Type B pancreatic cell (in vitro differentiated cells): ENCODE data around the gene CD99. TPM values are rescaled to one million over a fixed set of nuclear protein-coding genes. Genes with fewer than 3 reads are reported as not detected.
A peak's percentile ranks its signal among the peaks of the same experiment; 100 is the strongest.

Experiments used
- DNase-seq: peaks from one replicate; pipeline ENCODE4 v3.0.0; 2021; ENCODE audit warnings: mixed read lengths; ENCODE audit not compliant: unreplicated experiment; ENCODE audit errors: extremely low spot score
- H3K27ac Mint-ChIP-seq: 2 replicates; pipeline ENCODE4 v1.8.0; 2021; ENCODE audit warnings: mild to moderate bottlenecking, mixed read lengths
- H3K27me3 Mint-ChIP-seq: 2 replicates; pipeline ENCODE4 v1.8.0; 2021; ENCODE audit warnings: mixed read lengths
- H3K36me3 Mint-ChIP-seq: 2 replicates; pipeline ENCODE4 v1.8.0; 2021; ENCODE audit warnings: mixed read lengths
- H3K4me1 Mint-ChIP-seq: one replicate; pipeline ENCODE4 v1.8.0; 2021; ENCODE audit warnings: mixed read lengths; ENCODE audit not compliant: unreplicated experiment
- H3K4me3 Mint-ChIP-seq: 2 replicates; pipeline ENCODE4 v1.8.0; 2021; ENCODE audit warnings: mild to moderate bottlenecking, mixed read lengths
- H3K9me3 Mint-ChIP-seq: 2 replicates; pipeline ENCODE4 v1.8.0; 2021; ENCODE audit warnings: mixed read lengths
- CTCF ChIP-seq: fragments of 200-600 bp; sonication (generic); conservative IDR thresholded peaks from 2 replicates; pipeline ENCODE4 v1.5.0; 2021; ENCODE audit warnings: antibody characterized with exemption, mild to moderate bottlenecking
- total RNA-seq: library from RNA; stranded (reverse); gene quantifications from 2 replicates; pipeline ENCODE4 v1.2.1, GENCODE V29; 2021; ENCODE audit warnings: low replicate concordance

The CD99 gene
- total RNA-seq, 1 donor from 2014 or later = 292 TPM

- no peak for TF ChIP-seq CTCF
- Mint-ChIP-seq H3K4me3 (no peak overlapping the region), H3K9me3 (peaks cover 6% of the 10 kb centered on the region), H3K27ac (peak overlapping the region; percentile 55), H3K36me3 (no peaks in the 10 kb centered on the region), H3K27me3 (no peaks in the 10 kb centered on the region), H3K4me1 (no peaks in the 10 kb centered on the region)
- DNase-seq = no peak
These were observed 14.1 kb upstream of the CD99 start for GRCh38 chrX:2676794-2677675.

- DNase-seq = no peak
- Mint-ChIP-seq H3K36me3 (no peaks in the 10 kb centered on the region), H3K4me1 (no peaks in the 10 kb centered on the region), H3K9me3 (peaks cover 4% of the 10 kb centered on the region), H3K27ac (no peak overlapping the region), H3K4me3 (no peak overlapping the region), H3K27me3 (no peaks in the 10 kb centered on the region)
- TF ChIP-seq CTCF = no peak
These were observed 13.3 kb upstream of the CD99 start for GRCh38 chrX:2677764-2678163.

- Mint-ChIP-seq H3K4me3 (no peak overlapping the region), H3K36me3 (no peaks in the 10 kb centered on the region), H3K27ac (peak overlapping the region; percentile 9), H3K27me3 (no peaks in the 10 kb centered on the region), H3K9me3 (no peaks in the 10 kb centered on the region), H3K4me1 (no peaks in the 10 kb centered on the region)
- TF ChIP-seq CTCF = no peak
- no peak for DNase-seq
These were observed 12.5 kb upstream of the CD99 start for GRCh38 chrX:2678583-2678982.

GRCh38 chrX:2679534-2680485 is 11.3 kb upstream of the CD99 start:
- no peaks in the 10 kb centered on the region for H3K36me3 Mint-ChIP-seq
- H3K27ac Mint-ChIP-seq = no peak overlapping the region
- TF ChIP-seq CTCF = no peak
- DNase-seq = no peak
- H3K4me1 Mint-ChIP-seq = no peaks in the 10 kb centered on the region
- H3K27me3 Mint-ChIP-seq = no peaks in the 10 kb centered on the region
- no peak overlapping the region for H3K4me3 Mint-ChIP-seq
- no peaks in the 10 kb centered on the region for H3K9me3 Mint-ChIP-seq

GRCh38 chrX:2680486-2681348 is 10.4 kb upstream of the CD99 start:
- H3K9me3 Mint-ChIP-seq = no peaks in the 10 kb centered on the region
- no peak overlapping the region for H3K27ac Mint-ChIP-seq
- no peaks in the 10 kb centered on the region for H3K4me1 Mint-ChIP-seq
- DNase-seq = no peak
- H3K36me3 Mint-ChIP-seq = no peaks in the 10 kb centered on the region
- TF ChIP-seq CTCF = no peak
- no peak overlapping the region for H3K4me3 Mint-ChIP-seq
- no peaks in the 10 kb centered on the region for H3K27me3 Mint-ChIP-seq
